HUES64 (cell line): ENCODE results near the gene TXNRD1.

Experiments
- H3K27ac ChIP-seq: 2 replicates; pipeline ENCODE4 v1.7.0; 2013; ENCODE audit warnings: low read depth, low read length, inconsistent platforms
- H3K27me3 ChIP-seq: 2 replicates; pipeline ENCODE4 v1.6.1; 2013; ENCODE audit warnings: mild to moderate bottlenecking, low read length; ENCODE audit not compliant: insufficient read depth
- H3K36me3 ChIP-seq: 2 replicates; pipeline ENCODE4 v1.6.1; 2013; ENCODE audit warnings: mild to moderate bottlenecking, low read length; ENCODE audit not compliant: insufficient read depth
- H3K4me1 ChIP-seq: 2 replicates; pipeline ENCODE4 v1.6.1; 2013; ENCODE audit warnings: mild to moderate bottlenecking, low read length, moderate library complexity; ENCODE audit not compliant: insufficient read depth
- H3K4me3 ChIP-seq: 2 replicates; pipeline ENCODE4 v1.5.1; 2013; ENCODE audit warnings: mild to moderate bottlenecking, low read length, moderate library complexity
- H3K9ac ChIP-seq: 2 replicates; pipeline ENCODE4 v1.6.1; 2013; ENCODE audit warnings: mild to moderate bottlenecking, low read depth, low read length
- H3K9me3 ChIP-seq: 2 replicates; pipeline ENCODE4 v1.6.1; 2013; ENCODE audit warnings: low read depth, low read length; ENCODE audit not compliant: insufficient read depth
- WGBS: fragments of 150-250, 120-280 bp; methylation state at CpG from one replicate; pipeline ENCODE4 v1.1.7; 2013; ENCODE audit warnings: missing lambda C conversion rate; 5-methylcytosine and 5-hydroxymethylcytosine counted together

Gene TXNRD1

DNA sequence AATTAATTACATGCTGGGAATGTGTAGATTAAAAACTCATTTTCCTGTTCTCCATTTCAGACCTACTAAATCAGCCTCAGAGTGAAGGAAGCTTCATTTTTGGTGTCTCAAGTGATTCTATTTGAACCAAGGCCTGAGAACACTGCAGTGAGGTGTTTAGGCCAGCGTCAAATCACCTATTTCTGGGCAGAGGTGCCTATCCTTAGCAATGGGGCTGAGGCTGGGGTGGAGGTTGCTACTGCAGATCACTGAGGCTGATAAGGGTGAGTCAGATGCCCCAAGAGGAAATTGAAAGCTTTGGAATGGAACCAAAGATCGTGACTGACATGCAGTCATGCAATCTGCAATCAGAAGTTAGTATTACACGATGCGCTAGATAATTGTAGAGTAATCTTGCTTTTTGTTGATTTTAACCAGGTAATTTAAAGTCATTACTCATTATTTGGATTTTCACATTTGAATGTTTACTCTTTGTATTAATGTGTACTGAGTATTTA is 4.4 kb downstream of the TXNRD1 start:
- no peaks in the 10 kb centered on the region for H3K4me1 ChIP-seq
- no peaks in the 10 kb centered on the region for H3K9me3 ChIP-seq
- no peak overlapping the region for H3K9ac ChIP-seq
- H3K27me3 ChIP-seq, result peaks cover 15% of the 10 kb centered on the region
- H3K4me3 ChIP-seq, result no peak overlapping the region
- H3K27ac ChIP-seq, result no peak overlapping the region
- 84% methylated on average over 4 of the region's 4 CpGs for WGBS
- H3K36me3 ChIP-seq, result no peaks in the 10 kb centered on the region

DNA sequence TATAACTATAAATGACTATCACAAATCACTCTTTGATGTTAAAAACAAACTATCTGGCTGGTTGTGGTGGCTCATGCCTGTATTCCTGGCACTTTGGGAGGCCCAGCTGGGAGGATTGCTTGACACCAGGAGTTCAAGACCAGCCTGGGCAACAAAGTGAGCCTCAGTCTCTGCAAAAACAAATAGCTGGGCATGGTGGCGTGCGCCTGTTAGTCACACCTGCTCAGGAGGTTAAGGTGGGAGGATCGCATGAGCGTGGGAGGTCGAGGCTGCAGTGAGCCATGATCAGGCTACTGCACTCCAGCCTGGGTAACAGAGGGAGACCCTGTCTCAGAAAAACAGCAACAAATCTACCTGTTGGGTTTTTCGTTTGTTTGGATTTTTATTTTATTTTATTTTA is 5.4 kb downstream of the TXNRD1 start:
- H3K36me3 ChIP-seq, result no peaks in the 10 kb centered on the region
- 91% methylated on average over 6 of the region's 6 CpGs for WGBS
- H3K27ac ChIP-seq, result no peak overlapping the region
- no peaks in the 10 kb centered on the region for H3K9me3 ChIP-seq
- H3K4me3 ChIP-seq, result no peak overlapping the region
- H3K4me1 ChIP-seq, result no peaks in the 10 kb centered on the region
- no peak overlapping the region for H3K9ac ChIP-seq
- H3K27me3 ChIP-seq, result peaks cover 12% of the 10 kb centered on the region

DNA sequence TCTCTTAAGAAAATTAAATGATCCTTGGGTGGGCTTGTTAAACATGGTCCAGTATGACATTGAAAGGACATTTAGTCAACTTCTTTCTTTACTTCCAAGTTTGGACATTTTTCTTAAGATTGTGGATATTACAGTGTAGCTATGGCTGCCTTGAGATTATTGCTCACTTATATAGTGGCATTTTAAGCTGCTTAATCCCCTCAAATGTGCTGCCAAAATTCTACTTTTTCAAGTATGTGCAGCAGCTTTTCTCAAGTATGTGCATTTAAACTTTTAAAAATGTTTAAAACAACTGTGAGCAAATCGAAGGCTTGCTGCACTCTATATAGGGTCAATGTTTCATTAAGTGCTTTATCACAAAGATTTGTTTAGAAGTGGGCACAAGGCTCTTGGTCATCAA is 7.4 kb downstream of the TXNRD1 start:
- H3K4me3 ChIP-seq, result no peak overlapping the region
- H3K36me3 ChIP-seq, result no peaks in the 10 kb centered on the region
- WGBS, result 91% methylated on average over 1 of the region's 1 CpG
- H3K4me1 ChIP-seq, result no peaks in the 10 kb centered on the region
- H3K27me3 ChIP-seq, result no peaks in the 10 kb centered on the region
- H3K9ac ChIP-seq, result no peak overlapping the region
- no peaks in the 10 kb centered on the region for H3K9me3 ChIP-seq
- no peak overlapping the region for H3K27ac ChIP-seq

DNA sequence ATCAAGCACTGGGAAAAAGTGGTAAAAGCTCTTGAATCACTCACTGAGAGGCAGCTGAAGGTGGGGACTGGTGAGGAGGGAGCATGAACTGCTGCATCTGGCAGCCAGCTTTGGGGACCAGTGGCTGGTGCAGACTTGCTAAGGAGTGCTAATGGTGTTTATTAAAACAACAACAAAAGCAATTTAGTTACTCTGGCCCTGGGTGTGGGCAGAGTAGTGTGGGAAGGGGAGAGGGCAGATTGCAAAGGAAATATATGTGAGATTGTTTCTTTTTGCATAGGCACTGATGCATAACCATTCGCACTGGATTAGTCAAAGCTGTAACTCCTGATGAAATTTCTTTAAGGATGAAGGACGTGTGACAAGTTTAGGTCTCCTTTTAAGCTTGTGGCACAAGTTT is 8.1 kb downstream of the TXNRD1 start:
- 86% methylated on average over 2 of the region's 2 CpGs for WGBS

DNA sequence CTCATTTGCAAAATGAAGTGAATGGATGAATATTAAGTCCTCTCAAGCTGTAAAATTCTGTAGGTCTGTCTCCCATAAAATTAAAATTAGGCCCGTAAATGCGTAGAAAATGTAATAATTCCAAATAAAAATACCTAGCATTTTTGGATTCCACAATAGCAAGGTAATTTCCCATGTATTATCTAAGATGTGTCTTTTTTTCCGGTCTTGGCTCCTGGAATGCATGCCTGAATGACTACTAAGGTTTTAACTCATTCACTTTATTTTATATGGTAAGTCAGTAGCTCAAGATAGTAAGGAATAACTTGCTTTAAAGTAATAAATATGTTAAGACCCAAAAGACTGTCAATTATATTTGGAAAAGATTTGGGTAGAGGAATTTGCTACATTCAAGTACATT is 11.1 kb downstream of the TXNRD1 start:
- Histone ChIP-seq H3K27ac (no peak overlapping the region), H3K9ac (no peak overlapping the region)
- 86% methylated on average over 3 of the region's 3 CpGs for WGBS

More for the DNA sequence above, 8.1 kb downstream of the TXNRD1 start:
- Histone ChIP-seq H3K9me3 (no peaks in the 10 kb centered on the region), H3K27me3 (no peaks in the 10 kb centered on the region), H3K27ac (no peak overlapping the region), H3K4me3 (no peak overlapping the region), H3K9ac (no peak overlapping the region), H3K4me1 (no peaks in the 10 kb centered on the region), H3K36me3 (no peaks in the 10 kb centered on the region)

DNA sequence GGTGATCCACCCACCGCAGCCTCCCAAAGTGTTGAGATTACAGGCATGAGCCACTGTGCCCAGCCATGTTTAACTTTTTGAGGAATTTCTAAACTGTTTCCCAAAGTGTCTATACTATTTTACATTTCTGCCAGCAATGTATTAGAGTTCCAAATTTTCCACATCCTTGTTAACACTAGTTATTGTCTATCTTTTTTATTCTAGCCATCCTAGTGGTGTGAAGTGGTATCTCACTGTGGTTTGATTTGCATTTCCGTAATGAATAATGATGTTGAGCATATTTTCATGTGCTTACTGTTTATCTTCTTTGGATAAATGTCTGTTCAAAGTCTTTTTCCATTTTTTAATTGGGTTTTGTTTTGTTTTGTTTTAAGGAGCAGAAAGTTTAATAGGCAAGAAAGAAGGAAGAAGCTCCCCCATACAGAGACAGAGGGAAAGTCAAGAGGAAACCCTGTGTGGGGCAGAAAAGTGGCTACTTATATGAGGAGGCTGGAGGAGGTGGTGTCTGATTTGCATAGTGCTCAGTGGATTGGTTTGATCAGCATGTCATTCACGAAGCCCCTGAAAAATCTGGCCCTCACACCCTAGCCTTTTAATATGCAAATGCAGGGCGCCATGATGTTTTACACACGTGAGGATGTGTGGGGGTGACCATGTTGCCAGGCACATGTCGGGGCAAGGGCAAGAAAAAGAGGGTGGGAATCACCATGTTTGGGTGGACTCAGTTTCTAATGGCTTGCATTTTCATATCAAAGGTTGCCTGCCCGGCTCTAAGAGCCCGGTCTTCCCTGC is 14.9 kb downstream of the TXNRD1 start:
- 63% methylated on average over 8 of the region's 8 CpGs for WGBS
- no peaks in the 10 kb centered on the region for H3K36me3 ChIP-seq
- peaks cover 39% of the 10 kb centered on the region for H3K9me3 ChIP-seq
- no peak overlapping the region for H3K4me3 ChIP-seq
- H3K4me1 ChIP-seq, result no peaks in the 10 kb centered on the region
- no peaks in the 10 kb centered on the region for H3K27me3 ChIP-seq
- no peak overlapping the region for H3K27ac ChIP-seq
- no peak overlapping the region for H3K9ac ChIP-seq

More for the DNA sequence above, 11.1 kb downstream of the TXNRD1 start:
- peaks cover 3% of the 10 kb centered on the region; the same call in 1 of the 2 replicates for H3K9me3 ChIP-seq
- H3K4me1 ChIP-seq, result no peaks in the 10 kb centered on the region
- no peaks in the 10 kb centered on the region for H3K36me3 ChIP-seq
- H3K27me3 ChIP-seq, result no peaks in the 10 kb centered on the region
- no peak overlapping the region for H3K4me3 ChIP-seq

DNA sequence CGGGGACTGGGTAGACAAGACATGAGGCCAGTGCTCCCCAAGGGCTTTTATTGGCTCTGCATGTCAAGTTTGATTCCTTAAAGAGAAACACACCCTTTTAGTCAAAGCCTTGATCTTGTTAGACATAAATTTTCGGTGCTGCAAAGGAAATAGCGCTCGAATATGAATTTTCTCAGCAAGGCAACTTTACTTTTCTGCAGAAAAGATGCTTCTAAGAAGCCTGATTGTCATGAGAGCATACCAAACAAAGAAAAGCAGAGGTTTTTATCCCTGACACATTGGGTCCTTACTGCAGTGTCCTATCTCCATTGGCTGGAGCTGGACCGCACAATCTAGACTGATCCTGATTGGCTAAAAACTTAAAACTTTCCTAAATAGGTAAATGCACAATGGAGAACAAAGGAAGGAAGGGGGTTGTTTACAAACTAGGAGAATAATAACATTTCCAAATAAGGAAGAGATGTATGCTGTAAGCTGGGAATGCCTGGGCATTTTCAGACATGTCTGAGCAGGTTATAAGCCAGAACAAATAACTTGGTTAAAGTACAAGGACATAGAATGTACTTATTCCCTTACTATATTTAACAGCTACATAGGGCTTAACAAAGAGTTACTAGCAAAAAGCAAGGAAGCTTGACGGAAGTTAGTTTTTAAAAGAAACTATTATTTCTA is 17.2 kb downstream of the TXNRD1 start:
- H3K27me3 ChIP-seq, result no peaks in the 10 kb centered on the region
- H3K9me3 ChIP-seq, result peaks cover 46% of the 10 kb centered on the region
- H3K36me3 ChIP-seq, result no peaks in the 10 kb centered on the region
- no peak overlapping the region for H3K27ac ChIP-seq
- 98% methylated on average over 5 of the region's 6 CpGs for WGBS
- H3K4me3 ChIP-seq, result no peak overlapping the region
- H3K9ac ChIP-seq, result no peak overlapping the region
- H3K4me1 ChIP-seq, result no peaks in the 10 kb centered on the region

DNA sequence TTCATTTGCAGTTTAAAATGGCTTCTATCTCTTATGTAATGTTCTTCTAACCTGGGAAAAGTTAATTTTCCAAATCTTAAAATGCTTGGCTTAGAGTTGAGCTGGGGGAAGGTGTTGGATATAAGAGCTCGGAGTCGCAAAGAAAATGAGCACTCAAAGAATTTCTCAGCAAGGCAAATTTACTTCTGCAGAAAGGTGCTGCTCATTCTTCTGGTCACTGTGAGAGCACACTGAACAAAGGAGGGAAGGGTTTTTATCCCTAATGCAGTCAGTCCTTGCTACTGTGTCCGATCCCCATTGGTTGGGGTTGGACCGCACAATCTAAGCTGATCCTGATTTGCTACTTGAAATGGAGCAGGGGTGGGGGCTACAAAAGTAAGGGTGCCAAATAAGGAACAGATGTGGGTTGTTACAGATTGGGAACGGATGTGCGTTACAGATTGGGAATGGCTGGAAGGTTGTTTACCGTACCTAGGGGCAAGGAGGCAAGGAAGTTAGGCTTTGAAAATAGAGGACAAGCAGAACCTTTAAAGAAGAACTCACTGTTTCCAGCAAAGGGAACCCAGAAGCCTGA is 19.4 kb downstream of the TXNRD1 start:
- no peak overlapping the region for H3K4me3 ChIP-seq
- H3K9ac ChIP-seq, result no peak overlapping the region
- WGBS, result 95% methylated on average over 7 of the region's 7 CpGs

DNA sequence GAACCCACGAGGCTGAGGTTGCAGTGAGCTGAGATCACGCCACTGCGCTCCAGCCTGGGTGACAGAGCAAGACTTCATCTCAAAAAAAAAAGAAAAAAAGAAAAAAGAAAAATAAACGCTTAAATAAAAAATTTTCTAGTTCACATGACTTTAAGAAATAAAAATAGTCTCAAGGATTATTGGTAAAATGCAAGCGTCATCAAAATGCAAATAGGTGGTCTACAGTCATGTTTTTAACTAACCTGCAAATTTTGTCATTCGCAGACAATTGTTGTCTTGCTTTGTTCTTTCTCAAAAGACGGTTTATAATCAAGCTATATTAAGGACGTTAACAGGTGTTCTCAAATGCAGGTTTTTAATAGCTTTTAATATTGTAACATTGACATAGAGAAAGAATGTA is 22.4 kb downstream of the TXNRD1 start:
- no peak overlapping the region for H3K9ac ChIP-seq
- no peaks in the 10 kb centered on the region for H3K36me3 ChIP-seq
- no peak overlapping the region for H3K27ac ChIP-seq
- H3K27me3 ChIP-seq, result no peaks in the 10 kb centered on the region
- no peaks in the 10 kb centered on the region for H3K4me1 ChIP-seq
- peaks cover 30% of the 10 kb centered on the region for H3K9me3 ChIP-seq
- WGBS, result 90% methylated on average over 7 of the region's 8 CpGs
- H3K4me3 ChIP-seq, result no peak overlapping the region

More for the DNA sequence above, 19.4 kb downstream of the TXNRD1 start:
- Histone ChIP-seq H3K36me3 (no peaks in the 10 kb centered on the region), H3K4me1 (no peaks in the 10 kb centered on the region), H3K27ac (no peak overlapping the region), H3K27me3 (no peaks in the 10 kb centered on the region), H3K9me3 (peaks cover 46% of the 10 kb centered on the region)

DNA sequence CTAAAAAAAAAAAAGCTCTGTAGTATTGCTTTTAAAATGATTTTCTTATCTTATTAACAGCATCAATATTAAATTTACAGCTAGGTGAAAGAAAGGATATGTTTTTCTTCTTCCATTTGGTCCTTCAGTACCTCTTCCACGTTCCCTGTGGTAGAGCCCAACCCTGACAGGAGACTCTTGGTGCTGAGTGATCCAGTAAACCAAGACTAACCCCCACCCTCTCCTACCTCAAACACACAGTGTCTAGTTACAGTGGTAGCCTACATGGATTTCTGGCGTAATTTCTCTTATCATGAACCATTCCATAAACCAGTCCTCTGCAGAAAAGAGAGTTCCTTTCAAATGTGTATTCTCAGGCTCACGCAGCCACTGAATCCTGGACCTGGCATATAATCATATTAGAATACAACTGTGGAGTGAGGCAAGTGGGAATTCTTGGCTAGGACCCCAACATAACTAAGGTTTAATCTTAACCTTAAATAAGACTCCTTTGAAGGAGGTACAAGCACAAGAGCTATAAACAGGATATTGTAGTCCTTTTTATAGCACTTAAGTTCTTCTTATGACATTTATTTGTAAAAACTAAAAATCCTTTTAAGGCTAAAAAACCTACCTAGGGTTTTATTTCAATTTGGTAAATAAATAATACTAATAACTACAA is 27.1 kb downstream of the TXNRD1 start:
- Histone ChIP-seq H3K4me1 (no peaks in the 10 kb centered on the region), H3K27me3 (no peaks in the 10 kb centered on the region), H3K4me3 (no peak overlapping the region), H3K36me3 (no peaks in the 10 kb centered on the region), H3K9ac (no peak overlapping the region), H3K27ac (no peak overlapping the region), H3K9me3 (no peaks in the 10 kb centered on the region)
- 44% methylated on average over 2 of the region's 3 CpGs for WGBS

DNA sequence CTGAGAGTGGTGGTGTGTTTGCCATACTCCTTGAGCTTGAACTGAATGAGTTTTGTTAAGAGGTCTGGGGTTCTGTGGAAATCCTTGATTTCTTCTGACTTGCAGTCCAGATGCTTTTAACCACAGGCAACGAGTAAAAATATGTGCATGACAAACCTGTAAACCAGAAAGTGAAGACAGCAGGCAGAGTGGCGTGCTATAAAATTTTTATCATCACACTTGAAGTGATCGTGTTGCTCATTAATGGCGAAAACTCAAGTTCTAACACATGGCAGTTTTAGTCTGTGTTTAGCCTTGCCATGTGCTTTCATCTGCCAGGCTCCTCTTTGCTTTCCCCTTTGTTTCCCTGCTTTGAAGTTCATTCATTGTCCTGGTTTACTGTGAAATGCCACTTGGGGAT is 28.0 kb downstream of the TXNRD1 start:
- Histone ChIP-seq H3K4me3 (no peak overlapping the region), H3K27me3 (no peaks in the 10 kb centered on the region), H3K27ac (no peak overlapping the region), H3K9ac (no peak overlapping the region), H3K4me1 (no peaks in the 10 kb centered on the region), H3K36me3 (no peaks in the 10 kb centered on the region), H3K9me3 (no peaks in the 10 kb centered on the region)
- WGBS, result 65% methylated on average over 4 of the region's 4 CpGs
